CD4-positive, CD25-positive, alpha-beta regulatory T cell (primary cell): ENCODE measurements around the gene DCN. TPM values are rescaled to one million over a fixed set of nuclear protein-coding genes. Genes with fewer than 3 reads are reported as not detected.

Experiments used
- ATAC-seq, 2 donors: fragments of 150-1000 bp; cut with Tn5 transposase; one replicate each; pipeline ENCODE4 v1.10.0; 2021; ENCODE audit warnings: low read depth in 2 of 2, moderate number of reproducible peaks in 2 of 2, moderate library complexity in 1 of 2
- DNase-seq, 3 donors: peaks; one replicate each; pipeline versions ENCODE4 v3.0.0 to v3.0.0-alpha.2; 2012 to 2022; ENCODE audit warnings: mixed read lengths in 1 of 3
- H3K27ac ChIP-seq: one replicate; pipeline ENCODE4 v1.7.0; 2013; ENCODE audit warnings: mild to moderate bottlenecking, low read length; ENCODE audit not compliant: insufficient read depth, poor library complexity, severe bottlenecking
- H3K27me3 ChIP-seq: one replicate; pipeline ENCODE4 v1.7.0; 2013; ENCODE audit warnings: low read length; ENCODE audit not compliant: control insufficient read depth, insufficient read depth
- H3K36me3 ChIP-seq: one replicate; pipeline ENCODE4 v1.7.0; 2013; ENCODE audit warnings: mild to moderate bottlenecking, low read length, moderate library complexity; ENCODE audit not compliant: control insufficient read depth, insufficient read depth
- H3K4me1 ChIP-seq: 2 replicates; pipeline ENCODE4 v1.7.0; 2013; ENCODE audit warnings: mild to moderate bottlenecking, low read length; ENCODE audit not compliant: insufficient read depth, control insufficient read depth, poor library complexity, severe bottlenecking
- H3K4me3 ChIP-seq: one replicate; pipeline ENCODE4 v1.7.0; 2013; ENCODE audit warnings: low read depth, mild to moderate bottlenecking, low read length, moderate library complexity
- H3K9me3 ChIP-seq, 2 experiments: 1 replicate in 1 of 2; 2 replicates in 1 of 2; pipeline ENCODE4 v1.7.0; 2013; ENCODE audit warnings: low read length in 2 of 2, mild to moderate bottlenecking in 1 of 2, moderate library complexity in 1 of 2; ENCODE audit not compliant: control insufficient read depth in 2 of 2
- H3K27ac Mint-ChIP-seq, 3 donors: one replicate each; pipeline ENCODE4 v1.8.0; 2020 to 2022; ENCODE audit warnings: mild to moderate bottlenecking in 3 of 3, mixed read lengths in 3 of 3, moderate library complexity in 2 of 3
- H3K27me3 Mint-ChIP-seq: one replicate; pipeline ENCODE4 v1.8.0; 2022; ENCODE audit warnings: mild to moderate bottlenecking, mixed read lengths
- H3K36me3 Mint-ChIP-seq: one replicate; pipeline ENCODE4 v1.8.0; 2020; ENCODE audit warnings: mixed read lengths
- H3K4me1 Mint-ChIP-seq, 4 donors: one replicate each; pipeline ENCODE4 v1.8.0; 2020 to 2022; ENCODE audit warnings: mixed read lengths in 4 of 4, mild to moderate bottlenecking in 1 of 4
- H3K4me3 Mint-ChIP-seq, 4 donors: one replicate each; pipeline ENCODE4 v1.8.0; 2020 to 2022; ENCODE audit warnings: mild to moderate bottlenecking in 4 of 4, mixed read lengths in 4 of 4, moderate library complexity in 3 of 4
- H3K9me3 Mint-ChIP-seq, 7 donors: one replicate each; pipeline ENCODE4 v1.8.0; 2020 to 2022; ENCODE audit warnings: mixed read lengths in 7 of 7, mild to moderate bottlenecking in 3 of 7, moderate library complexity in 2 of 7
- polyA plus RNA-seq, 4 donors: library from polyadenylated mRNA; unstranded; fragments of 300-500 nt; fragmentation: Illumina TruSeq; gene quantifications; one replicate each; pipeline ENCODE4 v1.2.3, GENCODE V29; 2021
- total RNA-seq: library from RNA; stranded (reverse); gene quantifications from one replicate; pipeline ENCODE4 v1.2.3, GENCODE V29; 2022

Gene DCN
- total and polyA plus RNA-seq, 5 donors from 2014 or later: not detected

DNA sequence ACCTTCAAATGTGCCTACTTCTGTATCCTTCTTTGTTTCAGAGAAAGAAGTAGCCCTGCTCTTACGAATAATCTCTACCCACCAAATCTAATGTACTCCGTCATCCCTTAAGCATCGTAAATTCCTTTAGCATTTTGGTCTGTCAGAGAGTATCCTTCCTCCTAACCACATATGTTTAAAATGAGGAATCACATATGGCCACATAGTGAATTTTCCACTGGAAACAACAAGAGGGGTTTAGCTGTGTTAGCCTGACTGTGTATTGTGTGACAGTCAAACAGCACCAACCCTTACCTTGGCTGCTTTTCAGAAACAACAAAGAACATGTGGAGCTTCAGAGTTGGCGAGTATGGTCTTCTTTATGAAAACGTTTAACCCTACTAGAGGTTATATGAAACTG is 76.8 kb downstream of the DCN start:
- Mint-ChIP-seq H3K27me3 (no peaks in the 10 kb centered on the region), H3K9me3 (no peaks in the 10 kb centered on the region), H3K36me3 (no peaks in the 10 kb centered on the region), H3K4me3 (no peak overlapping the region), H3K4me1 (no peaks in the 10 kb centered on the region), H3K27ac (no peak overlapping the region)
- no peaks in the 10 kb centered on the region for H3K9me3 ChIP-seq
- DNase-seq: no peak
- ATAC-seq: no peak
- H3K4me1 ChIP-seq: no peaks in the 10 kb centered on the region
- no peaks in the 10 kb centered on the region for H3K36me3 ChIP-seq
- no peaks in the 10 kb centered on the region for H3K27me3 ChIP-seq
- no peak overlapping the region for H3K4me3 ChIP-seq
- no peak overlapping the region for H3K27ac ChIP-seq

DNA sequence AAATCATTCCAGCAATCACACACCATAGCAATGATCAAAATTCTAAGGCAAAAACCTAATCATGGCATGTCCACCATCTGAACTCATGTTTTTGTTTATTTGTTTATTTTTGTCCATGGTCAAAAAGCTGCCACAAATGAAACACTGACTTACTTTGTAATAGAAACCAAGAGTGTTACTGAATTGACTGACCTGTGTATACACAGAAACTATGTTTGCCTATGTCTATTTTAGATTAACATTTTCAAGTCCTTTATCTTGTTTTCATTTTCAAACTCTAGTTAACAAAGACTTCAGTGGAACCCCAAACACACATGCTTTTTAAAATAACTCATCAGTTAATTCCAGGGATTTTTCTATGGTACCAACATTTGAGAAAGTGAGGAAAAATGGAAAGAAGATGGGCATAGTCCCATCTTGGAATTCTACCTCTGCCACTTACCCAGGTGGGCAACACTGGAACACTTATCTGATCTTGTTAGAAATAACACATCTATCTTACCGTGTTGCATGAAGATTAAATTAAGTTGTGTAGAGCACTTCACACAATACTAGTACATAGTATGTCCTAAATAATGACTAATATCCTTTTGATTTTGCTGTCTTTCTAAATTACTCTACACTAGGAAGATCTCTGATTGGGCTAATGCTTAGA is 77.7 kb downstream of the DCN start:
- Histone ChIP-seq H3K9me3 (no peaks in the 10 kb centered on the region), H3K27me3 (no peaks in the 10 kb centered on the region), H3K36me3 (no peaks in the 10 kb centered on the region), H3K27ac (no peak overlapping the region), H3K4me1 (no peaks in the 10 kb centered on the region), H3K4me3 (no peak overlapping the region)
- no peak for ATAC-seq
- no peaks in the 10 kb centered on the region for H3K36me3 Mint-ChIP-seq
- DNase-seq: no peak
- H3K27me3 Mint-ChIP-seq: no peaks in the 10 kb centered on the region
- H3K4me1 Mint-ChIP-seq: no peaks in the 10 kb centered on the region
- no peak overlapping the region for H3K27ac Mint-ChIP-seq
- no peak overlapping the region for H3K4me3 Mint-ChIP-seq
- H3K9me3 Mint-ChIP-seq: no peaks in the 10 kb centered on the region

- DNase-seq: no peak
- no peak for ATAC-seq
- Histone ChIP-seq H3K9me3 (no peaks in the 10 kb centered on the region), H3K4me3 (no peak overlapping the region), H3K27ac (no peak overlapping the region), H3K27me3 (no peaks in the 10 kb centered on the region), H3K4me1 (no peaks in the 10 kb centered on the region), H3K36me3 (no peaks in the 10 kb centered on the region)
- no peaks in the 10 kb centered on the region for H3K9me3 Mint-ChIP-seq
- H3K27ac Mint-ChIP-seq: no peak overlapping the region
- H3K4me1 Mint-ChIP-seq: no peaks in the 10 kb centered on the region
- no peak overlapping the region for H3K4me3 Mint-ChIP-seq
- H3K27me3 Mint-ChIP-seq: no peaks in the 10 kb centered on the region
- H3K36me3 Mint-ChIP-seq: no peaks in the 10 kb centered on the region
Observed at GRCh38 chr12:91103624-91104023, 79.0 kb downstream of the DCN start.

- H3K36me3 Mint-ChIP-seq: no peaks in the 10 kb centered on the region
- Histone ChIP-seq H3K27me3 (no peaks in the 10 kb centered on the region), H3K36me3 (no peaks in the 10 kb centered on the region), H3K9me3 (no peaks in the 10 kb centered on the region), H3K4me1 (no peaks in the 10 kb centered on the region), H3K27ac (no peak overlapping the region), H3K4me3 (no peak overlapping the region)
- no peak overlapping the region for H3K4me3 Mint-ChIP-seq
- ATAC-seq (no peak), DNase-seq (no peak)
- H3K27me3 Mint-ChIP-seq: no peaks in the 10 kb centered on the region
- no peaks in the 10 kb centered on the region for H3K9me3 Mint-ChIP-seq
- H3K27ac Mint-ChIP-seq: no peak overlapping the region
- no peaks in the 10 kb centered on the region for H3K4me1 Mint-ChIP-seq
Observed at GRCh38 chr12:91103101-91103500, 79.5 kb downstream of the DCN start.

DNA sequence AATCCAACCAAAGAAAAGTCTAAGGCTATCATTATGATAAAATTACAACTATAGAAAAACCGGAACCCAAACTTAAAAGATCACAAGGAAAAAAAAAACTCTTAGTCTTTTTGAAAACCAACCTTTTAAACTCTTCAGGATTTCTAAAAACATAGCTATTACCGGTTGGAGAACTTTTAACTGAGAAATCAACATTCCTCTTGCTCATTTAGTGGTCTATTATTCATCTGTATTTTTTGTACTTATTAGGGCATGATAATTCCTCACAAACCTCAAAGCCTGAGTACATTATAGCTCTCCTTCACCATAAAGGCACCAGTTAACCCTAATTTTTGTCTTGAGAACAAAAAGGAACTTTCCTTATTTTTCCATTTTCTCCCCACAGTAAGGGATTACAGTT is 81.7 kb downstream of the DCN start:
- no peaks in the 10 kb centered on the region for H3K27me3 ChIP-seq
- no peaks in the 10 kb centered on the region for H3K27me3 Mint-ChIP-seq
- H3K4me1 Mint-ChIP-seq: no peaks in the 10 kb centered on the region
- H3K36me3 ChIP-seq: no peaks in the 10 kb centered on the region
- ATAC-seq: no peak
- no peak overlapping the region for H3K27ac ChIP-seq
- no peak for DNase-seq
- no peaks in the 10 kb centered on the region for H3K36me3 Mint-ChIP-seq
- H3K9me3 ChIP-seq: no peaks in the 10 kb centered on the region
- no peak overlapping the region for H3K27ac Mint-ChIP-seq
- H3K4me3 ChIP-seq: no peak overlapping the region
- no peaks in the 10 kb centered on the region for H3K9me3 Mint-ChIP-seq
- no peaks in the 10 kb centered on the region for H3K4me1 ChIP-seq
- no peak overlapping the region for H3K4me3 Mint-ChIP-seq

- H3K4me3 Mint-ChIP-seq: no peak overlapping the region
- H3K4me3 ChIP-seq: no peak overlapping the region
- H3K36me3 Mint-ChIP-seq: no peaks in the 10 kb centered on the region
- DNase-seq (no peak), ATAC-seq (no peak)
- H3K4me1 Mint-ChIP-seq: no peaks in the 10 kb centered on the region
- no peaks in the 10 kb centered on the region for H3K4me1 ChIP-seq
- H3K27ac ChIP-seq: no peak overlapping the region
- H3K27me3 ChIP-seq: no peaks in the 10 kb centered on the region
- no peaks in the 10 kb centered on the region for H3K27me3 Mint-ChIP-seq
- H3K27ac Mint-ChIP-seq: no peak overlapping the region
- no peaks in the 10 kb centered on the region for H3K9me3 Mint-ChIP-seq
- no peaks in the 10 kb centered on the region for H3K36me3 ChIP-seq
- no peaks in the 10 kb centered on the region for H3K9me3 ChIP-seq
Observed at GRCh38 chr12:91099836-91100235, 82.8 kb downstream of the DCN start.

- Mint-ChIP-seq H3K36me3 (no peaks in the 10 kb centered on the region), H3K9me3 (no peaks in the 10 kb centered on the region), H3K27me3 (no peaks in the 10 kb centered on the region), H3K27ac (no peak overlapping the region), H3K4me3 (no peak overlapping the region), H3K4me1 (no peaks in the 10 kb centered on the region)
- ATAC-seq: no peak
- no peak overlapping the region for H3K27ac ChIP-seq
- H3K4me3 ChIP-seq: no peak overlapping the region
- no peaks in the 10 kb centered on the region for H3K9me3 ChIP-seq
- DNase-seq: no peak
- no peaks in the 10 kb centered on the region for H3K36me3 ChIP-seq
- H3K27me3 ChIP-seq: no peaks in the 10 kb centered on the region
- H3K4me1 ChIP-seq: no peaks in the 10 kb centered on the region
Observed at GRCh38 chr12:91099341-91099740, 83.3 kb downstream of the DCN start.

GRCh38 chr12:91098941-91099340 is 83.7 kb downstream of the DCN start:
- no peaks in the 10 kb centered on the region for H3K4me1 ChIP-seq

More at GRCh38 chr12:91098941-91099340, 83.7 kb downstream of the DCN start:
- Histone ChIP-seq H3K9me3 (no peaks in the 10 kb centered on the region), H3K27me3 (no peaks in the 10 kb centered on the region), H3K4me3 (no peak overlapping the region), H3K27ac (no peak overlapping the region), H3K36me3 (no peaks in the 10 kb centered on the region)
- ATAC-seq (no peak), DNase-seq (no peak)
- Mint-ChIP-seq H3K27ac (no peak overlapping the region), H3K4me1 (no peaks in the 10 kb centered on the region), H3K27me3 (no peaks in the 10 kb centered on the region), H3K4me3 (no peak overlapping the region), H3K9me3 (no peaks in the 10 kb centered on the region), H3K36me3 (no peaks in the 10 kb centered on the region)
